ENCODE data around the gene EFNA1.

GRCh38 chr1:155177918-155178281 is 50.2 kb downstream of the EFNA1 start:
- no peak for TF ChIP-seq CTCF (IDR thresholded peaks at IDR 0.05)
- TF ChIP-seq POLR2A (IDR thresholded peaks at IDR 0.05), result no peak

All from heart left ventricle (tissue), 13 donors.